GM18951 (cell line): Measurements from ENCODE around the gene ZDHHC8.

Source experiments
- POLR2A ChIP-seq: IDR thresholded peaks from 4 replicates; pipeline ENCODE4 v1.6.1; 2011; ENCODE audit warnings: mild to moderate bottlenecking; ENCODE audit not compliant: insufficient read length, insufficient read depth; ENCODE audit errors: extremely low read depth
- in situ Hi-C: fragments of 300-500 bp; cut with MboI; formaldehyde crosslinking; loops from one replicate; pipeline ENCODE4 v1.12.0; 2022; ENCODE audit warnings: low sequenced_read_pairs, mixed read lengths, inconsistent platforms; ENCODE audit not compliant: unreplicated experiment

ZDHHC8 gene, protein sequence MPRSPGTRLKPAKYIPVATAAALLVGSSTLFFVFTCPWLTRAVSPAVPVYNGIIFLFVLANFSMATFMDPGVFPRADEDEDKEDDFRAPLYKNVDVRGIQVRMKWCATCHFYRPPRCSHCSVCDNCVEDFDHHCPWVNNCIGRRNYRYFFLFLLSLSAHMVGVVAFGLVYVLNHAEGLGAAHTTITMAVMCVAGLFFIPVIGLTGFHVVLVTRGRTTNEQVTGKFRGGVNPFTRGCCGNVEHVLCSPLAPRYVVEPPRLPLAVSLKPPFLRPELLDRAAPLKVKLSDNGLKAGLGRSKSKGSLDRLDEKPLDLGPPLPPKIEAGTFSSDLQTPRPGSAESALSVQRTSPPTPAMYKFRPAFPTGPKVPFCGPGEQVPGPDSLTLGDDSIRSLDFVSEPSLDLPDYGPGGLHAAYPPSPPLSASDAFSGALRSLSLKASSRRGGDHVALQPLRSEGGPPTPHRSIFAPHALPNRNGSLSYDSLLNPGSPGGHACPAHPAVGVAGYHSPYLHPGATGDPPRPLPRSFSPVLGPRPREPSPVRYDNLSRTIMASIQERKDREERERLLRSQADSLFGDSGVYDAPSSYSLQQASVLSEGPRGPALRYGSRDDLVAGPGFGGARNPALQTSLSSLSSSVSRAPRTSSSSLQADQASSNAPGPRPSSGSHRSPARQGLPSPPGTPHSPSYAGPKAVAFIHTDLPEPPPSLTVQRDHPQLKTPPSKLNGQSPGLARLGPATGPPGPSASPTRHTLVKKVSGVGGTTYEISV

GRCh38 chr22:20131597-20131858 is at the start of gene ZDHHC8:
Gene ZDHHC8 (plus strand): TSS chr22:20131804. CDS start chr22:20131948, 144 bp downstream.
- in situ Hi-C loops, result no loop called here
- no peak for TF ChIP-seq POLR2A

- in situ Hi-C loops, result no loop called here
- TF ChIP-seq POLR2A, result no peak
These were observed 48.3 kb upstream of the ZDHHC8 start for GRCh38 chr22:20083157-20083890.

DNA sequence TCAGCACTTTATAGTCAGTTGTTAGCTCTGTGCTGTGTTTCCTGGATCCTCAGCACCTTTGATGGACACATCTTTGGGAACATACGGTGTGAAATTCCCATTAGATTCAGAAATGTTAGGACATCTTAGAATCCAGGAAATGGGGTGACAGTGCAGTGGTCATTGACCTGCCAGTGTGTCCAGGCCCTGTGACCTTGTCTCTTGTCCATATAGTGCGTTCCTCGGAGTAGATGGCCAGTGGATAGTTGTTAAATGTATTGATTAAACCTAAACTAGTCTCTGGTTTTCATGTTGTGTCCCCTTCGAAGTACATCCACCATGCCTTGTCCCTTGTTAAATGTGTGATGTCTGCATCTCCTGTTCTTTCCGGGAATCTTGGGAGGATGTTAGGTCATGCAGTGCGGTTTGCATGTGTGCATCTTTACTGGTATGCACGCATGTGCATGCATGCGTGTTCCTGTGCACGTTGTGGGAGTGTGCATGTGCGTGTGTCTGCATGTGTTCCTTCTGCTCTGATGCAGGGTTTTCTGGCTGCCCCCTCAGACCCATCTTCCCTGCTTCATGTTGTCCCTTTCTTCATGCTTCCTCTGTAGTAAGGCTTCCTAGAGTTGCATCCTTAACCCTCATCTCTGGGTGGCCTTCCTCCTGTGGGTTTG is 47.6 kb upstream of the ZDHHC8 start:
- no peak for TF ChIP-seq POLR2A
- in situ Hi-C loops, result no loop called here

- no peak for TF ChIP-seq POLR2A
- in situ Hi-C loops, result no loop called here
These were observed 46.8 kb upstream of the ZDHHC8 start for GRCh38 chr22:20084547-20085413.

DNA sequence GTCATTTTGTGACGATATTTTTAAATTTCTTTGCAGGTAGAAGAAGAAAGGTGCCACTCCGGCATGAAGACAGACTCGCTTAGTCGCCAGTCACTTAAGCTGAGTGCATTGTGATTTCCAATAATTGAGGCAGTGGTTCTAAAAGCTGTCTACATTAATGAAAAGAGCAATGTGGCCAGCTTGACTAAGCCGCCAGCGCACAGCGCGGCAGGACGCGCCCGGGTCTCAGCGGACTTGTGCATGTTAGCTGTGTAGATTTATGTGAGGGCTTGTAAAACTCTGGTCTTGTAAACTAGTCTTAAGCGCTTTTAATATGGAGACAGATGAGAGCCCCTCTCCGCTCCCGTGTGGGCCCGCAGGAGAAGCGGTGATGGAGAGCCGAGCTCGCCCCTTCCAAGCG is 46.0 kb upstream of the ZDHHC8 start:
- TF ChIP-seq POLR2A, result no peak
- in situ Hi-C loops, result no loop called here

DNA sequence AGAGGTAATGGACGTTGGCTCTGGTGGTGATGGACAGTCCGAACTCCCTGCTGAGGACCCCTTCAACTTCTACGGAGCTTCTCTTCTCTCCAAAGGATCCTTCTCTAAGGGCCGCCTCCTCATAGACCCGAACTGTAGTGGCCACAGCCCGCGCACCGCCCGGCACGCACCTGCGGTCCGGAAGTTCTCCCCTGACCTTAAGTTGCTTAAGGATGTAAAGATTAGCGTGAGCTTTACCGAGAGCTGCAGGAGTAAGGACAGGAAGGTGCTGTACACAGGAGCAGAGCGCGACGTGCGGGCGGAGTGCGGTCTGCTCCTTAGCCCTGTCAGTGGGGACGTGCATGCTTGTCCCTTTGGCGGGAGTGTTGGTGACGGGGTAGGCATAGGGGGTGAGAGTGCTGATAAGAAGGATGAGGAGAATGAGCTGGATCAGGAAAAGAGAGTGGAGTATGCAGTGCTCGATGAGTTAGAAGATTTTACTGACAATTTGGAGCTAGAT is 45.5 kb upstream of the ZDHHC8 start:
- in situ Hi-C loops, result no loop called here
- TF ChIP-seq POLR2A, result no peak

DNA sequence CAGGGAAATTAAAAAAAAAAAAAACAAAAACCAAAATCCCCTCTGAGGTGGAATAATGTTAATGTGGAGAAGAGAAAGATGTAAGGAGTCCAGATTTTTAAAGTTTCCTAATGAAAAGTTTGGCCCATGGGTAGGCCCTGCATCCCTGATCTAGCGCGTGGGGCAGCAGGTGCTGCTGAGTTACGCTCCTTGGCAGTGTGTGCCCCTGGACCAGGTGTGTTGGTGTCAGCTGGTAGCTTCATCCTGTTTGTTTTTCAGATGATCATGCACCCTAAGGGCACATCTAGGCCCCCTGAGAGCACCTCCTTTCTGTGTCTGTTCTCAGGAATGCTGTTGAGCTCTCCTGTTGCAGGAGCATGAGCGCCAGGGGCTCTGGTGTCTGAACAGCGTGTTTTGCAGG is 44.8 kb upstream of the ZDHHC8 start:
- in situ Hi-C loops, result no loop called here
- no peak for TF ChIP-seq POLR2A

DNA sequence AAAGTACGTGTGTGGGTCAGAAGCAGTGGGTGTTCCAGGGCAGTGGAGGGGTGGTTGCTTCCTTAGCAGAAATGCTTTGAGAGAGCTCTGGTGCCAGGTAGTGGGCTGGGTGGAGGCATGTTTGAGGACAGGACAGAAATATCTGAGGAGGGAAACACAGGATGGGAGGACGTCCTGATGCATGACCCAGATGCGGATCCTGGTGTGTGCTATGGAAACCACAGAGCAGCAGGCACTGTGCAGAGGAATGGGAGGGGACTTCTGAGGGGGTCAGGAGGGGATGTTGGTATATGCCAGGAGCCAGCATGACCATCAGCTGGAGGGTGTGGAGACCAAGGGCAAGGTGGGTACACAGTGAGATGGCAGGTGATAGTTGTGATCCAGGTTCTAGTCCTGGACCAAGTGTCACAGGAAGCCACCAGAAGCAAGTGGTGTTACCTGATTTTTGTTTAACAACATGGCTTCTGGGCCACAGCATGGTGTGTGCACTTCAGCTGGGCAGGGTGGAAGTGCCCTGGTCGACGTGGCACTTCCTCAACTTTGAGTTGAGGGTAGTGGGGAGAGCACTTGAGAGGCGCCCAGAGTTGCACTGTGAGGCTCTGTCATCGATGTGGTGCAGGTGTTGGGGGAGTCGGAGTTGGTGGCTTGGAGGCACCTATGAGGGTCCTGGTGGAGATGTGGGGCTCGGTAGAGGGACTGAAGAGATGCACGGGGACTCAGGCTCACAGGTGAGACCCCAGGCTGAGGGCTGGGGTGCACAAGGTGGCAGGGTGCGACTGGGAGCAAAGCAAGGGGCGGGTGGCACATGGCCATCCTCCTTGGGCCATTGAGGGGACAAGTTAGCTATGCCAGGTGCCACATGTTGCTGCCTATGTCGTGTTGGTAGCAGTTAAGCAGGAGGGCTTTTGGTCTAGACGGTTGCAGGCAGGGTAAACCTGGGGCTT is 44.0 kb upstream of the ZDHHC8 start:
- in situ Hi-C loops, result no loop called here
- no peak for TF ChIP-seq POLR2A

DNA sequence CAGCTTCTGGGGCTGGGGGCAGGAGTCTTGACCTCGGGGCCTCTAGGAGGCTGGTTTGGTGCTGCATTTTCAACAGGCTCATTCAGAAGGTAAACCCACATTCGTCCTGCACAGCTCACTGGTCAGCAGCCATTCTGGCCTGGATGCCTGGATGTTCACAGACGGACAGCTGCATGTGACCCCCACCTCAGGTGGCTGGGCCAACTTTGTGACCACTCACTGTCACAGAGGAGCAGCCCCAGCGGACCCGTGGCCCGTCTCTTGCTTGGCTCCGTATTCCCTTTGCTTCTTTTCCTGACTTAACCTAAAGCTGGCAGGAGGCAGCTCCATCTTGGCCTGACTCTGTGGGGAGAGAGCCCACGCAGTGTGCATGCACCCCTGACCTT is 43.3 kb upstream of the ZDHHC8 start:
- in situ Hi-C loops, result no loop called here
- TF ChIP-seq POLR2A, result no peak

DNA sequence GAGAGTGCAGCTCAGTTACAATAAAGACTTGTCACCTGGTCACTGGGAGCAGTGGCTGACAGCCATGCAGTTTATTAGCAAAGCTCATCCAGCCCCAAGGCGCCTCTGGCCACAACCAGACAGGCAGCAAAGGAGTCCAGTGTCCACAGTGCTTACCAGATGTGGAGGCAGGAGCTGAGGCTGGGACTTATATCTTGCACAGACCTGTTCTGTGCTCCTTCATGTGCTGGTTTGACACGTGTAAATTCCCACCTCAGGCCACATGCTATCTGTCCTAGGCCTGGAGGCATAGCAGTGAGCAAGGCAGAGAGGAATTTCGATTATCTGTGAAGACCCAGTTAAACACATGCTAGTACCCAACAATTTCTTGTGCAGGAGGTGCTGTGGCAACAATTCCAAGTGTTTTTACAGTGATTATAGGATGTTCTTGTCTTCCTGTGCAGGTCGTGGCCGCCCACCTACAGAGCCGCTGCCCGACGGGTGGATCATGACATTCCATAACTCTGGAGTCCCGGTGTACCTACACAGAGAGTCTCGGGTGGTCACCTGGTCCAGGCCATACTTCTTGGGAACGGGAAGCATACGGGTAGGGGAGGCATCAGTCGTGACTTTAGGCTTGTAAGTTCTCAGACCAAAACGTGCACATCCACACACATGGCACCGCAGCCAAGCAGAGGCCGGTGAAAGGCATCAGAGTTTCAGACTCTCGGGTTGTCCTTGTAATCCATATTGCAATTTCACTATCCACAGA is 42.2 kb upstream of the ZDHHC8 start:
- in situ Hi-C loops, result no loop called here
- no peak for TF ChIP-seq POLR2A
